ENCODE data around the gene SLC2A1.

The SLC2A1 gene

GRCh38 chr1:42957880-42958487 lies 684 bp downstream of the SLC2A1 start:
- peak; percentile 55 for DNase-seq

DNA sequence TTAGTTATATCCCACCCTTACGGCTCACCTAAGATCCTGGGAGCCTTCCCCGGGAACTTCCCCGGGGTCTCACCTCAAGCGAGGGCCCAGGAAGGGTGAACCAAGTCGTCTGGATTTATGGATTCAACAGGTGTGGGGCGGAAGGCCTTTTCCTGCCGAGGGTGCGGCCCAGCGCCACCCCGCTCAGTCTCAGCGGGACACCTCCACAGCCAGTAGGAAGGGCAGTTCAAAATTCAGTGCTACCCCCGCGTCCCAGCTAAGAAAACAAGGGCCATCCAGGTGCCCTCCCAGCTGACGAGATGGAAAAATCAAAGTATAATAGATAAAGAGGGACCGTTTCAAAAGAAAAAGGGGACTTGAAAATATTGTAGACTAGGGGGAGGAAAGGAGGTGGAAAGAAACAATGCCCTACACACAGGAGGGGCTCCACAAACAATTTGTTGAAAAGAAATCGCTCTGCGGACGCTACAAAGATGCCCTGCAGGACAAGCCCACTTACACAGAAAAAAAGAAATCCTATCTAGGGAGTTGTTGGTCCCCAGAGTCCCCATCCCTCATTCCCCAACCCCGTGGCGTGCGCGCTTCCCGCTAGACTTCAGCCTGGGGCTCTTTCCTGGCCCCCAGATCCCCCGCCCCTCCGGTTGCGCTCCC lies 1.3 kb downstream of the SLC2A1 start:
- DNase-seq, result no peak

- no peak for DNase-seq
These were observed 1.9 kb downstream of the SLC2A1 start for GRCh38 chr1:42956739-42957138.

DNA sequence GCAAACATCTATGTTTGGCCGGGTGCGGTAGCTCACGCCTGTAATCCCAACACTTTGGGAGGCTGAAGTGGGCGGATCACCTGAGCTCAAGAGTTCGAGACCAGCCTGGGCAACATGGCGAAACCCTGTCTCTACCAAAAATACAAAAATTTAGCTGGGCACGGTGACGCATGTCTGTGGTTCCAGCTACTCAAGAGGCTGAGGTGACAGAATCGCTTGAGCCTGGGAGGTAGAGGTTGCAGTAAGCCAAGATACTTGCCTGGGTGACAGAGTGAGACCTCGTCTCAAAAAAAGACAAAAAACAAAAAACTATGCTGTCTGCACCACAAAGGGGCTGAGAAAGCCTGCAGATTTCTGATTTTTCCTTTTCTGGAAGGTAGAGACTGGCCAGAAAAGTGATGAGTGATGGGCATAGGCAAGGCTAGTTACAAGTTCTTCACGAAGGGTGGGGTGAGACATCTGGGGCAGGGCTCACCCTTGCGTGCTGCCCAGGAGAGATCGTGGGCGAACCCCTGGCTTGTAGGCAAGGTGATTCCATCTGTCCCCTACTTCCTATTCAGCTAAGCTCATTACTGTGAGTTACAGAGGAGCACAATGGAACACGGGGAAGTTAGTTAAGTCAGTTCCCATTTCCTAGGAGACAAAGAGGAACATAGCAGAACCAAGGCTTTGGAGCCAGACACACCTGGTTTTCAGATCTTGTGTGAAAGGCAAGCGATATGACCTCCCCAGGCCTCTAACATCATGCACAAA lies 3.2 kb downstream of the SLC2A1 start:
- DNase-seq, result no peak

DNA sequence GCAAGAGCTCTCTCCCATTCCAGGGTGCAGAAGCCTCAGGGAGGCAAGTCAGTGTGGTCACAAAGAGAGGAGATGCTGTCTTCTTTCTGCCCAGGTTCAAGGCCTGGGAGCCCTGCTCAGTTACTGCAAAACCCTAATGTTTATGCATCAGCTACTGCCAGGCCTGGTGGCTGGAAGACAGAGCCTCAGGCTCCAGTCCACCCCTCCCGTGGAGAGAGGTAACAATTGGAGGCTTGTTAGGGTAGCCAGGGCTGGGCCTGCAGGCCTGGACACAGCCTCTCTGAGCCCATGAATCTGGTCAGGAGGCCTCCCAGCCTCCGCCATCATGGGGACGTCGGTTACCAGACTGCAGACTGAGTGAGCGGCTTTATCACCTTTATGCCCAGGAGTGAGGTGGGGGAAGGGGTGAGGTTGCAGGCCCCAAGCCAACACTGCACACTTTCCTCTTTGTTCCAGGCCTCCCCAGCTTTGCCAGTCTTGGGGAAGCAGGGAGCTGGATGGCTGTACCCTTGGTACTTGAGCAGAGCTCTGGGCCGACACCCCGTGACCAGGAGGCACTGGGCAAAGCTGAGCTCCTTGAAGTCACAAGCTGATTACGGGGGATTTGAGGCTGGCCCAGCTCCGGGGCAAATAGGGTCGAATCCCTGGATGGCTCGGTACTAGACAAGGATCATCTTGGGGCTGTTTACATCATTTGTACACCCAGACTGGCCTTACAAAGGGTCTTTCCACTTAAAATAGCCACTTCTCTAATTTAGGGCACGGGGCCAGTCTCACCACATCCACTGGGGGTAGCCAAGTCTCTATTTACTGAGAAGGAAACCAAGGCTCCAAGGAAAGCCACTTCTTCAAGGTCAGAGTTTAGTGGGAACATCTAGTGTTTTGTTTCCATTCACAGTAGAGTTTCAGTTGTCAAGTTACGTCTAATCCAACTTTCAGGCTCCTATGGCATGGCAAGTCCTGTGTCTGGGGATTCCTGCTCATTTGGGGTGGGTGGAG lies 5.2 kb downstream of the SLC2A1 start:
- DNase-seq, result no peak

GRCh38 chr1:42952303-42953001 lies 6.2 kb downstream of the SLC2A1 start:
- DNase-seq, result peak; percentile 71

DNA sequence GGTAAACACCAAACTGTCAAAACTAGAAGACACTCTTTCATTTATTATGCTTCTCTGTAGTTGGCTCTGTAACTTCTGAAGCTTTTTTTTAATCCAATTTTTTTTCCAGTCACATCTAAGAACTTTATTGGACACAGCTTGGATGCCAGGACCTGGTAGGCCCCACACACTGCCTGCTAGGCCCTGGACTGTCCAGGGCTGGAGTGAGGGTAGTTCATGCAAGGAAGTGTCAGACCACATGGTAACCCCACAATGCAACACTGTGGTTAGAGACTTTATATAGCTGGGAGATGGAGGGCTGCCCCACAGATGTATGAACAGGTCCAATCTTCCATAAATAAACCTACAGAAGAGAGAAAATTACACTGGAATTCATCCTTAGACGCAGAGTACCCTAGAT lies 7.1 kb downstream of the SLC2A1 start:
- DNase-seq, result no peak

- DNase-seq, result no peak
These were observed 8.6 kb downstream of the SLC2A1 start for GRCh38 chr1:42950116-42950481.

GRCh38 chr1:42949312-42950115 lies 9.2 kb downstream of the SLC2A1 start:
- DNase-seq, result no peak

GRCh38 chr1:42947965-42948732 lies 10.5 kb downstream of the SLC2A1 start:
- DNase-seq, result no peak

DNA sequence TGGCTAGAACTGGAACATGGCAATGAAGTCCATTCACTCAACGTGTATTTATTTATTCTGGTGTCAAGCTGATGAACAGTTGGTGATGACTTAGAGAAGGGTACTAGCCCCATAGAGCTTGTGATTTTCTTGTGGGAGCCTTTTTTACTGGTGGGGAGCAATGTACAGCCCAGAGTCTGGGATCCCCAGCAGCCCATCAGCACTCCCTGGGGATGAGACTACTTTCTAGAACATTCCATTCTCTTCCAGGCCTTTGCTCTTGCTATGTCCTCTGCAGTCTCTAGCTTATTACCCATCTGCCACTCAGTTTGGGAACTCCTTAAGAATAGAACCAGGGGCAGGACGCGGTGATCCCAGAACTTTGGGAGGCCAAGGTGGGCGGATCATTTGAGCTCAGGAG lies 11.6 kb downstream of the SLC2A1 start:
- DNase-seq, result no peak

- DNase-seq, result no peak
These were observed 12.4 kb downstream of the SLC2A1 start for GRCh38 chr1:42946120-42946898.

DNA sequence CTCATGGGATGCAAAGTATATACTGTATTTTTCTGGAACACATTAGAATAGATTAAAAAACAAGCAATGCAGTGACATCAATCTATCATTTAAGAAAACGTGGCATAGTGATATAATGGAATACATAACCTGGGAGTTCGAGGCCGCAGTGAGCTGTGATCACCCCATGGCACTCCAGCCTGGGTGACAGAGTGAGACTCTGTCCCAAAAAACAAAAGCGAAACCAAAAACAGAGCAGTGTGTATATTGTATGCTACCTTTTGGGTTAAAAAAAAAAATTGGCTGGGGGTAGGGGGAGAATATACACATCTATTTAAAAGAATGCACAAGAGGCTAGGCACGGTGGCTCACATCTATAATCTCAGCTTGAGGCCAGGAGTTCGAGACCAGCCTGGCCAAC lies 13.5 kb downstream of the SLC2A1 start:
- no peak for DNase-seq

GRCh38 chr1:42944246-42944928 lies 14.3 kb downstream of the SLC2A1 start:
- no peak for DNase-seq

DNA sequence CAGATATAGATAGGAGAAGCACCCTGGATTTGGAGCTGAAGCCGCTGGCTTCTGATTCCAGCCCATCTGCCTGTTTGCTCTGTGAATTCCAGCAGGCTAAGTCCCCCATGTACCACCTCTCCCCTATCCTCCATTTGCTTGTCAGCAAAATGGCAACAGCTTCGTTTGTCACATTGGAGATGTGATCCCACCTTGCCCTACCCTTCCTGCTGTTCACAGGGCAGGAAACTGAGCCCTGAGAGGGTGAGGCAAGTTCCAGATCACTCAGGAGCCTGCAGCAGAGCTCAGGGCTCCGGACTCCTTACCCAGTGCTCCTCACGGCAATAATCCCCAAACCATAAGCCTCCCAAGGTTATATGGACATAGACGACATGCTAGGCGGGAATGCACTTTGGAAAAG lies 14.9 kb downstream of the SLC2A1 start:
- DNase-seq, result no peak

DNA sequence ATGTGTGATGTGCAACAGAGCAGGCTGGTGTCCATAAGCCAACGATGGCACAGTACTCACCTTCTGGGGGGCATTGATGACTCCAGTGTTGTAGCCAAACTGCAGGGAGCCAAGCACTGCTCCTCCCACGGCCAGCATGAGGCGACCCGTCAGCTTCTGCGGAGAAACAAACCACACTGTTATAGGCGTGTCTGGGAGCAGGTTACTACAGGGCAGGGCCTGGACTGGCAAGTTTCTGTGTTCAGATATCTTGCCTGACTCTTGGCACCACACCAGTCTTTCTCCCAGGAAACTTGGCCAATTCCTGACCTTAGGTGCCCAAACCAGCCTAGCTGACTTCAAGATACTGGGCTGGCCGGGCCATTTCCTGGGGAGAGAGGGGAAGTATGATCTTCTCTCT lies 15.5 kb downstream of the SLC2A1 start:
- DNase-seq, result no peak

DNA sequence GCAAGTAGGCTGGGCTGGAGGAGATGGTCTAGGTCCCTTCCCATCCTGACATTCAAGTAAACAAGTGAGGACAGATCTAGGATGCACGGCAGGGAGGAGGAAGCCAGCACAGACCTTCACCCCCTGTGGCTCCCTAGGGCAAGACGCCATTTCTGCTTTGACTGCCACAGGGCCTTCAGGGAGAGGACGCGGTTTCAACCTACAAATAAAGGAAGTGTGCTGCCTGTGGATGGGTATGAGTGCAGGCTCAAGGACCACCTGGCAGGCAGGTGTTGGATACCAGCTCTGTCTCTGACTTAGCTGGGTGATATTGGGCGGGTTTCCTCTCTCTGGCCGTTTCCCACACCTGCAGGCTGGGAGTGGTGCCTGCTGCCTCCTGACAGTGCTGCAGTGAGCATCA lies 16.2 kb downstream of the SLC2A1 start:
- DNase-seq, result no peak

- peak; percentile 43 for DNase-seq
These were observed 16.9 kb downstream of the SLC2A1 start for GRCh38 chr1:42941640-42942330.

Measured in CD4-positive, alpha-beta T cell treated with Interferon gamma for 1 hour (primary cell).